Activated B cell treated with CpG ODN at 0.5 μM for 24 hours (primary cell): ENCODE results near the gene RNF207. TPM values are rescaled to one million over a fixed set of nuclear protein-coding genes. Genes with fewer than 3 reads are reported as not detected.

Experiments
- ATAC-seq: fragments of 200-7000 bp; cut with Tn5 transposase; one replicate; pipeline ENCODE4 v1.10.0; 2021; ENCODE audit warnings: low read depth, mild to moderate bottlenecking, moderate library complexity
- CTCF ChIA-PET: fragments of 350-600 bp; sonication (Branson Sonifier 250); formaldehyde crosslinking; loops from one replicate; lab custom pipeline; 2021; ENCODE audit warnings: antibody characterized with exemption; lab: Charles Lee
- POLR2A ChIA-PET: fragments of 350-600 bp; sonication (Branson Sonifier 250); formaldehyde crosslinking; loops from one replicate; lab custom pipeline; 2021; ENCODE audit warnings: antibody characterized with exemption; lab: Charles Lee
- DNase-seq: peaks from one replicate; pipeline ENCODE4 v3.0.0; 2022
- H3K27ac Mint-ChIP-seq: one replicate; pipeline ENCODE4 v1.8.0; 2020; ENCODE audit warnings: mixed read lengths
- H3K27me3 Mint-ChIP-seq: one replicate; pipeline ENCODE4 v1.8.0; 2021; ENCODE audit warnings: mixed read lengths
- H3K36me3 Mint-ChIP-seq: one replicate; pipeline ENCODE4 v1.8.0; 2021; ENCODE audit warnings: low read depth, mixed read lengths
- H3K4me1 Mint-ChIP-seq: one replicate; pipeline ENCODE4 v1.8.0; 2021; ENCODE audit warnings: mixed read lengths
- H3K4me3 Mint-ChIP-seq: one replicate; pipeline ENCODE4 v1.8.0; 2020; ENCODE audit warnings: mild to moderate bottlenecking, mixed read lengths
- H3K9me3 Mint-ChIP-seq: one replicate; pipeline ENCODE4 v1.8.0; 2020; ENCODE audit warnings: mixed read lengths
- intact Hi-C: fragments of 100-400 bp; cut with micrococcal nuclease; formaldehyde crosslinking; loops from one replicate; pipeline ENCODE4 v1.15.1; 2024
- total RNA-seq: library from RNA; stranded (reverse); gene quantifications from 2 replicates; pipeline ENCODE4 v1.2.3, GENCODE V29; 2022
- TF ChIP-seq, protein P1 (sequence below): fragments of 200-600 bp; IDR thresholded peaks from one replicate; pipeline ENCODE4 v1.8.0; 2022; ENCODE audit warnings: antibody characterized with exemption, mild to moderate bottlenecking

Gene RNF207
- total RNA-seq, 1 donor from 2014 or later = 3.3 TPM

DNA sequence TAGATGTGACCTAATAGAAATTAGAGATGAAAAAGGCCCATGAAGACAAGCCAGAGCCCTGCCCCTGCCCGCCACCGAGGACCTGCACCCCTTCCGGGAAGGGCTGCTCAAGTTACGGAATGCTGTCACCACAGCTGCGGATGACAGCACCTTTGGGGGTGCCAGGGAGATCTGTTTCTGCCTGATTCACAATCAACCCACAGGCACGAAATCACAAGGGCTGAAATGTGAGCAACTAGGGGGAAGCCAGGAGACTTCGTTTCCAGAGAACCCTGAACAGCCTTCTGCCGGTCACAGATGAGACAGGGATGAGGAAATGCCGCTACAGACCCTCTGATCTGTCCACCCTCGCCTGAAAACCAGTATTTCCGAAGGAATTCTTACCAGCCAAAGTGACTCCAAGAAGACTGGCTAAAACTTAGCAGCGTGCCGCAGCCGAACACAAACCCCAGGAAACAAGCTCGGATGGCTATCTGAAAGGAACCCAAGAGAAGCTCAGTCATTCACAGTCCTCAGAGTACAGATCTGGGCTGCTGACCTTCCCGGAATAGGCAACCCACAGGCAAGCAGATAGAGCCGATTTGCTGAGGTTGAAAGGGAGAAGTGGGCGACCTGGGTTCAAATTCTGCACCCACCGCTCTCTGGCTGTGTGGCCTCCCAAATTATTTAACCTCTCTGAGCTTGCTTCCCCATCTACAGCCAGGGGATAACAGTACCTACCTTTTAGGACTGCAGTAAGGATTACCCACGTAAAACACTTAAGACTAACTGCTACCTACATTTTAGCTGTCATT is 28.8 kb downstream of the RNF207 start:
- Mint-ChIP-seq H3K4me3 (peak overlapping the region; percentile 90), H3K36me3 (peaks cover 36% of the 10 kb centered on the region), H3K27ac (no peak overlapping the region), H3K9me3 (no peaks in the 10 kb centered on the region), H3K4me1 (peaks cover 8% of the 10 kb centered on the region), H3K27me3 (peaks cover 10% of the 10 kb centered on the region)
- TF ChIP-seq, protein P1, sequence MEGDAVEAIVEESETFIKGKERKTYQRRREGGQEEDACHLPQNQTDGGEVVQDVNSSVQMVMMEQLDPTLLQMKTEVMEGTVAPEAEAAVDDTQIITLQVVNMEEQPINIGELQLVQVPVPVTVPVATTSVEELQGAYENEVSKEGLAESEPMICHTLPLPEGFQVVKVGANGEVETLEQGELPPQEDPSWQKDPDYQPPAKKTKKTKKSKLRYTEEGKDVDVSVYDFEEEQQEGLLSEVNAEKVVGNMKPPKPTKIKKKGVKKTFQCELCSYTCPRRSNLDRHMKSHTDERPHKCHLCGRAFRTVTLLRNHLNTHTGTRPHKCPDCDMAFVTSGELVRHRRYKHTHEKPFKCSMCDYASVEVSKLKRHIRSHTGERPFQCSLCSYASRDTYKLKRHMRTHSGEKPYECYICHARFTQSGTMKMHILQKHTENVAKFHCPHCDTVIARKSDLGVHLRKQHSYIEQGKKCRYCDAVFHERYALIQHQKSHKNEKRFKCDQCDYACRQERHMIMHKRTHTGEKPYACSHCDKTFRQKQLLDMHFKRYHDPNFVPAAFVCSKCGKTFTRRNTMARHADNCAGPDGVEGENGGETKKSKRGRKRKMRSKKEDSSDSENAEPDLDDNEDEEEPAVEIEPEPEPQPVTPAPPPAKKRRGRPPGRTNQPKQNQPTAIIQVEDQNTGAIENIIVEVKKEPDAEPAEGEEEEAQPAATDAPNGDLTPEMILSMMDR = no peak
- ChIA-PET CTCF (no interaction called here), POLR2A (interaction anchor here (0.6 to 1.0 kb wide), 4 partner anchors 9 to 627 kb away, joined by 3 to 4 read pairs (median 3); no protein-coding TSS in a partner anchor)
- no peak for ATAC-seq
- DNase-seq = no peak
- intact Hi-C loops = loop anchor here (1.0 kb wide), 1 partner anchor 35 kb away; the partner anchor contains the start of gene RPL22

DNA sequence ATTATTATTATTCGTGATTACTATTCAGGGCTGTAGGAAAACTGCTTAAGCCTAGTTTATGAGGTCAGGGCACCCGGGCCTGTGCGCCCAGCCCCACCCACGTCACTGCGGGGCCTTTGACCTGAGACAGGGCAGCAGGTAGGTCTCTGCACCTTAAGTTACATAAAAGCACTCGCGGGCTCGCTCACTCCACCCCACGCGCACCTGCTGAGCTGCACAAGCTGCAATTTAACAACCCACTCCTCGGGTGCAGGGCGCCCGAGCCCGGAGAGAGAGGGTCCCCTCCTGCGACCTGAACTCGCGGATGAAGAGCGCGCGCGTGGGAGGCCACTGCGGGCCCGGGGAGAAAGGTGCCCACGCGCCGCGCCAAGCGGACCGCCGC is 29.4 kb downstream of the RNF207 start:
- peaks cover 34% of the 10 kb centered on the region for H3K36me3 Mint-ChIP-seq
- intact Hi-C loops = loop anchor here (1.0 kb wide), 1 partner anchor 36 kb away; the partner anchor contains the start of gene RPL22
- CTCF ChIA-PET = no interaction called here
- H3K27ac Mint-ChIP-seq = no peak overlapping the region
- TF ChIP-seq, protein P1 = no peak
- peaks cover 14% of the 10 kb centered on the region for H3K27me3 Mint-ChIP-seq
- POLR2A ChIA-PET = interaction anchor here (0.6 to 1.5 kb wide), 8 partner anchors 9 to 626 kb away, joined by 3 to 4 read pairs (median 3); no protein-coding TSS in a partner anchor
- H3K4me1 Mint-ChIP-seq = peaks cover 8% of the 10 kb centered on the region
- no peak for ATAC-seq
- no peak for DNase-seq
- H3K4me3 Mint-ChIP-seq = peak overlapping the region; percentile 90
- H3K9me3 Mint-ChIP-seq = no peaks in the 10 kb centered on the region

DNA sequence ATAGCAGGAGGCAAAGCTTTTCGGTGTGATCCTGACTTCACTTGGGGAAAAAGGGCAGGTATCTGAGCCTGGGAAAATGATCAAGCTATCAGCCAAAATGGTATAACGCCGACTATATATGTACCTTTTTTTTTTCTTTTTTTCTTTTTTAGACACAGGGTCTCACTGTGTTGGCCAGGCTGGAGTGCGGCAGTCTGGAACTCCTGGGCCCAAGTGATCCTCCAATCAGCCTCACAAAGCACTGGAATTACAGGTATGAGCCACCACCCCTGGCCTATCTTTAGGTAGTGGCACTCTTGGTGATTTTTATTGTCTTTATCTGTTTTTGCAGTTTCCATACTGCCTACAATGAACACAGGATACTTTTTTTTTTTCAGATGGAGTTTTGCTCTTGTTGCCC is 31.2 kb downstream of the RNF207 start:
- DNase-seq (no peak), ATAC-seq (no peak)
- H3K4me3 Mint-ChIP-seq = peak overlapping the region; percentile 32
- H3K27me3 Mint-ChIP-seq = peaks cover 24% of the 10 kb centered on the region
- H3K36me3 Mint-ChIP-seq = peaks cover 20% of the 10 kb centered on the region
- H3K4me1 Mint-ChIP-seq = peaks cover 16% of the 10 kb centered on the region
- no peaks in the 10 kb centered on the region for H3K9me3 Mint-ChIP-seq
- H3K27ac Mint-ChIP-seq = no peak overlapping the region
- TF ChIP-seq, protein P1 = no peak
- POLR2A ChIA-PET = no interaction called here
- intact Hi-C loops = loop anchor here (2.0 kb wide), 1 partner anchor 244 kb away; the partner anchor contains the start of gene NPHP4
- CTCF ChIA-PET = interaction anchor here (0.6 to 1.8 kb wide), 2 partner anchors 10 to 150 kb away, joined by 3 to 5 read pairs; no protein-coding TSS in a partner anchor

DNA sequence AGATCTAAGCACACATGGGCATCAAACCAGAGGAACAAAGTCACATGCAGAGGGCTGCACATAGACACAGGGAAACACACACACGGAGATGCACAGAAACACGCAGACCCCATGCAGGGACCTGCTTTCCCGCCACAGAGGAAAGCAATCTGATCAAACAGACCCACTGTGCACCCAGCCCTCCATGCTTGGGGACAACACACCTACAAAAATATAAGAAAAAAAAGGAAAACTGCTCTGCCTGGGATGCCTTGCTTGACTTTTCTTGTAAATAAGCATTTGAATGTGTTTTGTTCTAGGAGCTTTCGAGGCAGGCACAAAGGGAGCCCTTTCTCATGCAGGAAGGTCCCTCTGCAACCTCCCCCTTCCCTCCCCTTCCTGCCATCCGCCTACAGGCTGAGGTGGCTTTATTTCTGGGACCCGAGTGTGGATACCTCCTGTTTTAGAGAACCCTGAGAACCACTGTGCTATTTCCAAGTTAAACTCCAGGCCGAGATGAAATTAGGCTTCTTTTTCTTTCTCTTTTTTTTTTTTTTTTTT is 33.4 kb downstream of the RNF207 start:
- no peaks in the 10 kb centered on the region for H3K9me3 Mint-ChIP-seq
- no peak overlapping the region for H3K27ac Mint-ChIP-seq
- ATAC-seq (no peak), DNase-seq (no peak)
- CTCF ChIA-PET = interaction anchor here (1.1 kb wide), 1 partner anchor 35 kb away, joined by 3 read pairs; no protein-coding TSS in a partner anchor
- H3K4me1 Mint-ChIP-seq = peaks cover 12% of the 10 kb centered on the region
- H3K36me3 Mint-ChIP-seq = no peaks in the 10 kb centered on the region
- no peak overlapping the region for H3K4me3 Mint-ChIP-seq
- peaks cover 28% of the 10 kb centered on the region for H3K27me3 Mint-ChIP-seq
- intact Hi-C loops = no loop called here
- TF ChIP-seq, protein P1 = no peak
- POLR2A ChIA-PET = no interaction called here
